Measurements from ENCODE around the gene TSC22D2. TPM values are rescaled to one million over a fixed set of nuclear protein-coding genes. Genes with fewer than 3 reads are reported as not detected.
"Not testable (repeated sequence)": the region's sequence is repeated elsewhere in the genome, so short reads cannot be mapped to it uniquely, and the experiment has no call there.

Gene TSC22D2
- total RNA-seq, 4 donors from 2014 or later = 13.0 to 60.4 (median 16.7) TPM

- WGBS, 2 donors = 95 to 96% methylated on average over 1 of the region's 1 CpG
- no peak for DNase-seq (ENCODE audit: low spot score in 2 of 2)
- H3K4me3 ChIP-seq (ENCODE audit: low read depth, poor library complexity, severe bottlenecking) = no peak overlapping the region
- TF ChIP-seq CTCF (IDR thresholded peaks at IDR 0.05) (no peak), POLR2A (IDR thresholded peaks at IDR 0.05) (no peak)
- intact Hi-C loops (cut with DNase I; ENCODE audit: low total_unique reads) = no loop called here
These were observed 64.3 kb downstream of the TSC22D2 start for GRCh38 chr3:150472421-150472820.

GRCh38 chr3:150473161-150473560 is 65.1 kb downstream of the TSC22D2 start:
- 94 to 96% methylated on average over 8 of the region's 8 CpGs for WGBS, 2 donors
- H3K4me3 ChIP-seq (ENCODE audit: low read depth, poor library complexity, severe bottlenecking); DNase-seq (ENCODE audit: low spot score in 2 of 2); intact Hi-C loops (cut with DNase I; ENCODE audit: low total_unique reads): not testable (repeated sequence)

- intact Hi-C loops (cut with DNase I; ENCODE audit: low total_unique reads) = no loop called here
- no peak for TF ChIP-seq POLR2A (IDR thresholded peaks at IDR 0.05)
- no peak for TF ChIP-seq CTCF (IDR thresholded peaks at IDR 0.05)
- no peak overlapping the region for H3K4me3 ChIP-seq (ENCODE audit: low read depth, poor library complexity, severe bottlenecking)
- DNase-seq (ENCODE audit: low spot score in 2 of 2) = no peak
These were observed 71.3 kb downstream of the TSC22D2 start for GRCh38 chr3:150479370-150479769.

- TF ChIP-seq CTCF (IDR thresholded peaks at IDR 0.05) = no peak
- no peak for TF ChIP-seq POLR2A (IDR thresholded peaks at IDR 0.05)
- intact Hi-C loops (cut with DNase I; ENCODE audit: low total_unique reads) = no loop called here
- no peak for DNase-seq (ENCODE audit: low spot score in 2 of 2)
- H3K4me3 ChIP-seq (ENCODE audit: low read depth, poor library complexity, severe bottlenecking) = no peak overlapping the region
These were observed 72.8 kb downstream of the TSC22D2 start for GRCh38 chr3:150480877-150481276.

GRCh38 chr3:150483226-150483625 is 75.1 kb downstream of the TSC22D2 start:
- no peak for DNase-seq (ENCODE audit: low spot score in 2 of 2)
- TF ChIP-seq POLR2A (IDR thresholded peaks at IDR 0.05) (no peak), CTCF (IDR thresholded peaks at IDR 0.05) (no peak)
- no peak overlapping the region for H3K4me3 ChIP-seq (ENCODE audit: low read depth, poor library complexity, severe bottlenecking)
- intact Hi-C loops (cut with DNase I; ENCODE audit: low total_unique reads) = no loop called here

- TF ChIP-seq POLR2A (IDR thresholded peaks at IDR 0.05) (no peak), CTCF (IDR thresholded peaks at IDR 0.05) (no peak)
- DNase-seq (ENCODE audit: low spot score in 2 of 2) = no peak
- no peak overlapping the region for H3K4me3 ChIP-seq (ENCODE audit: low read depth, poor library complexity, severe bottlenecking)
- WGBS, 2 donors = 93 to 96% methylated on average over 1 of the region's 1 CpG
- intact Hi-C loops (cut with DNase I; ENCODE audit: low total_unique reads) = no loop called here
These were observed 76.3 kb downstream of the TSC22D2 start for GRCh38 chr3:150484410-150484809.
